ENCODE measurements around the gene PREX1. TPM values are rescaled to one million over a fixed set of nuclear protein-coding genes. Genes with fewer than 3 reads are reported as not detected.

PREX1 gene
- total RNA-seq, 1 donor from 2014 or later = 235 TPM

DNA sequence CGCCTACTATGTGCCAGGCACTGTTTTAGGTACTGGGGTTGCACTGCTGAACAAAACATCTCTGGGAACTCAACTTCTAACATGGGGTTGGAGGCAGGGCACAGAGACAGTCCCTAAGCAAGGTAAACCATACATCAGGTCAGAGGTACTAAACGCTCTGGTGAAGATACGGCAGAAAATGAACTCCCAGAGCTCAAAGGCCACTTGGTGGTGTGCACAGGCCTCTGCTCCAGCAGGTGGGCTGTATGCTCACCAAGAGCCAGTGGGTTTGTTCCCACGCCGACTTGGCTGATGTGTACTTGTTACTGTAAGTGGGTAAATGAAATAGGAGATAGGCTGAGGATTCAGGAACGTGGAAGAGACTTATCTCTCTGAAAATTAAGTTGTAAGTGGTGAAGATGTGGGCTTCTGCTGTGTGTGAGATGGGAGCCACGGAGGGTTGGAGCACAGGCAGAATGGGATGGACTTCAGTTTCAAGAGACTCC is 133.4 kb downstream of the PREX1 start:
- no peak overlapping the region for H3K4me3 Mint-ChIP-seq (ENCODE audit: unreplicated experiment)
- peaks cover 9% of the 10 kb centered on the region for H3K4me1 Mint-ChIP-seq (ENCODE audit: low read depth, unreplicated experiment)
- H3K27me3 Mint-ChIP-seq (ENCODE audit: unreplicated experiment) = peaks cover 9% of the 10 kb centered on the region
- TF ChIP-seq, protein P1, sequence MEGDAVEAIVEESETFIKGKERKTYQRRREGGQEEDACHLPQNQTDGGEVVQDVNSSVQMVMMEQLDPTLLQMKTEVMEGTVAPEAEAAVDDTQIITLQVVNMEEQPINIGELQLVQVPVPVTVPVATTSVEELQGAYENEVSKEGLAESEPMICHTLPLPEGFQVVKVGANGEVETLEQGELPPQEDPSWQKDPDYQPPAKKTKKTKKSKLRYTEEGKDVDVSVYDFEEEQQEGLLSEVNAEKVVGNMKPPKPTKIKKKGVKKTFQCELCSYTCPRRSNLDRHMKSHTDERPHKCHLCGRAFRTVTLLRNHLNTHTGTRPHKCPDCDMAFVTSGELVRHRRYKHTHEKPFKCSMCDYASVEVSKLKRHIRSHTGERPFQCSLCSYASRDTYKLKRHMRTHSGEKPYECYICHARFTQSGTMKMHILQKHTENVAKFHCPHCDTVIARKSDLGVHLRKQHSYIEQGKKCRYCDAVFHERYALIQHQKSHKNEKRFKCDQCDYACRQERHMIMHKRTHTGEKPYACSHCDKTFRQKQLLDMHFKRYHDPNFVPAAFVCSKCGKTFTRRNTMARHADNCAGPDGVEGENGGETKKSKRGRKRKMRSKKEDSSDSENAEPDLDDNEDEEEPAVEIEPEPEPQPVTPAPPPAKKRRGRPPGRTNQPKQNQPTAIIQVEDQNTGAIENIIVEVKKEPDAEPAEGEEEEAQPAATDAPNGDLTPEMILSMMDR (IDR thresholded peaks at IDR 0.05; ENCODE audit: partially characterized antibody, unreplicated experiment) = no peak
- no peak overlapping the region for H3K27ac Mint-ChIP-seq (ENCODE audit: unreplicated experiment)
- H3K36me3 Mint-ChIP-seq (ENCODE audit: unreplicated experiment) = peaks cover 28% of the 10 kb centered on the region
- H3K9me3 Mint-ChIP-seq (ENCODE audit: unreplicated experiment) = peaks cover 26% of the 10 kb centered on the region
- no peak for DNase-seq

DNA sequence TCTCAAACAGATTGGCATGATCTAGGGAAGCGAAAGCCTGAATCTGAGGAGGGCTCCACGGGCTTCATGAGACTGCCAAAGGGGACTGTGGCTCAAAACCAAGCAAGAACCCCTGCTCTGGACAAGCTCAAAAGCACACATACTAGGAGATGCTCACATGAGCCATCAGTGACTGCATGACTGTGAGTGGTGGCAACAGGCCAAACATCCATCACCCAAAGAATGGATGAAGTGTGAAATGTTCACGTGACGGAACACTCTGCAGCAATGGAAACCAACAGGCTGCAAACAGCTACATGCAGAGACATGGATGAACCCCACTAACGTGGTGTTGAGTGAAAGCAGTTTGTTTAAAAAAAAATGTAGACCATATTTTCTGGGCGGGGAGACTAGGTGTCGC is 136.3 kb downstream of the PREX1 start:
- peaks cover 31% of the 10 kb centered on the region for H3K36me3 Mint-ChIP-seq (ENCODE audit: unreplicated experiment)
- H3K9me3 Mint-ChIP-seq (ENCODE audit: unreplicated experiment) = peaks cover 20% of the 10 kb centered on the region
- peaks cover 19% of the 10 kb centered on the region for H3K27me3 Mint-ChIP-seq (ENCODE audit: unreplicated experiment)
- no peak overlapping the region for H3K27ac Mint-ChIP-seq (ENCODE audit: unreplicated experiment)
- TF ChIP-seq, protein P1 (IDR thresholded peaks at IDR 0.05; ENCODE audit: partially characterized antibody, unreplicated experiment) = no peak
- H3K4me1 Mint-ChIP-seq (ENCODE audit: low read depth, unreplicated experiment) = peaks cover 19% of the 10 kb centered on the region
- no peak for DNase-seq
- H3K4me3 Mint-ChIP-seq (ENCODE audit: unreplicated experiment) = no peak overlapping the region

DNA sequence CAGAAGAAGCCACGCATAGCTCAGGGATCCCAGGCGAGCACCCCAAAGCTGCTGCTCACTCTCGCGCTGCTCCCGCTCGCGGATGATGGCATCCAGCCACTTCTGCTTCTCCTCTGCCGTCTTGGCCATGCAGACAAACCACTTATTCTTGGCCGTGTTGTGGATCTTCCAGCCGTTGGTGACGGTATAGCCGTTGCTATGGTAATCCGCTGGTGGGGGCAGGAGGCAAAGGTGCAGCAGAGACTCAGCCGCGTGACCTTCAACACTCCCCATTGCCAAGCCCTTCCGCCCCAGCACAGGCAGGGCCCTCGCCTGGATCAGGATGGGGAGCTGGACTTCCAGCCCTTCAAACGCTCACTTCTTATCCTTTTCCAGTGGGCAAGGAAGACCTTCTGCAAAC is 136.9 kb downstream of the PREX1 start:
- TF ChIP-seq, protein P1 (IDR thresholded peaks at IDR 0.05; ENCODE audit: partially characterized antibody, unreplicated experiment) = no peak
- Mint-ChIP-seq H3K36me3 (ENCODE audit: unreplicated experiment) (peaks cover 26% of the 10 kb centered on the region), H3K9me3 (ENCODE audit: unreplicated experiment) (peaks cover 14% of the 10 kb centered on the region), H3K4me3 (ENCODE audit: unreplicated experiment) (no peak overlapping the region), H3K27ac (ENCODE audit: unreplicated experiment) (no peak overlapping the region), H3K4me1 (ENCODE audit: low read depth, unreplicated experiment) (peaks cover 21% of the 10 kb centered on the region), H3K27me3 (ENCODE audit: unreplicated experiment) (peaks cover 19% of the 10 kb centered on the region)
- no peak for DNase-seq

DNA sequence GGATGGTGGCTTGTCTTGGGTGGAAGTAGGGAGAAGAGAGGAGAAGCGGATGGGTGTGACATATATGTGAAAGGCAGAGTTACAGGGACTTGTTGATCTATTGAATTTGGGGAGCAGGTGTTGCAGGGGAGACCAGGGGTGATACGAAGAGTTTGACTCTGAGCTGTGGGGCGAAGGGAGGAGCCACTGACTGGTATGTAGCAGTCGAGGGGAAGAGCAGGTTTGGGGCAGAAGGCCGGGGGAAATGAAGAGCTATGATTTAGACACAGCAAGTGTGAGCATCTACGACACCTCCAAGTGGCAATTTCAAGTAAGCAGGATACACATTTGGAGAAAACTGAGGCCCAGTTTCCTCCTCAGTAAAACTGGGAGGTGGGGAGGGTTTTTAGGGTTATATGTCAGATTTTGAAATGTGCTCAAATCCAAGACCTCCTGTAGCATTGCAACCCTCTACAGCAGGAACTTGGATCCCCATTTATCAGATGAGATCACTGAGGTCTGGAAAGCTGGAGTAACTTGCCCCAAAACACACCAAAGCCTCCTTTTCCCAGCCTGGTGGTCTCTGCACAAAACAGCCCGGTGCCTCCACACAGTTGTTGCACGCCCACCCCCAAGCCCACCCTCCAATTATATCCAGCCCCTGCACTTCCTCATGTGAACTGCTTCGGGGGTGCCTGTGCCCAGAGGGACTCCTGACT is 137.8 kb downstream of the PREX1 start:
- Mint-ChIP-seq H3K36me3 (ENCODE audit: unreplicated experiment) (peaks cover 26% of the 10 kb centered on the region), H3K4me1 (ENCODE audit: low read depth, unreplicated experiment) (peaks cover 28% of the 10 kb centered on the region), H3K27ac (ENCODE audit: unreplicated experiment) (no peak overlapping the region), H3K4me3 (ENCODE audit: unreplicated experiment) (no peak overlapping the region), H3K9me3 (ENCODE audit: unreplicated experiment) (peaks cover 13% of the 10 kb centered on the region), H3K27me3 (ENCODE audit: unreplicated experiment) (peaks cover 19% of the 10 kb centered on the region)
- TF ChIP-seq, protein P1 (IDR thresholded peaks at IDR 0.05; ENCODE audit: partially characterized antibody, unreplicated experiment) = no peak
- no peak for DNase-seq

DNA sequence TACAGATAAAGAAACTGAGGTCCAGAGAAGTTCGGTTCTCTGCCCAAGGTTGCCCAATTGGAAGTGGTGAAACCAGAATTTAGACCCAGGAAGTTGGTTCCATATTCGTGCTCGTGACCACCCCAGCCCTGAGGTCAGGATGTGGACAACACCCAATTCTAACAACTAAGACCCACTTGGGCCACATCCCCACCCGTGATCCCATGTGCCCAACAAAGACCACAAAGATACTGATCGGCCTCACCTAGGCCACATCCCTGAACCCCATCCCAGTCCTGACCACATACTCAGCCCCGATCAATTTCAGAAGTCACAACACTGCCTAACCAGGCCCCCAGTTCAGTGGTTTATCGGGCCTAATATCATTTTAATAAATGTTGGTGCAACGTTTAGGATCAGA is 138.4 kb downstream of the PREX1 start:
- H3K4me1 Mint-ChIP-seq (ENCODE audit: low read depth, unreplicated experiment) = peaks cover 34% of the 10 kb centered on the region
- H3K36me3 Mint-ChIP-seq (ENCODE audit: unreplicated experiment) = peaks cover 23% of the 10 kb centered on the region
- H3K9me3 Mint-ChIP-seq (ENCODE audit: unreplicated experiment) = peaks cover 15% of the 10 kb centered on the region
- H3K27me3 Mint-ChIP-seq (ENCODE audit: unreplicated experiment) = peaks cover 21% of the 10 kb centered on the region
- no peak overlapping the region for H3K4me3 Mint-ChIP-seq (ENCODE audit: unreplicated experiment)
- DNase-seq = no peak
- peak overlapping the region; percentile 66 for H3K27ac Mint-ChIP-seq (ENCODE audit: unreplicated experiment)
- TF ChIP-seq, protein P1 (IDR thresholded peaks at IDR 0.05; ENCODE audit: partially characterized antibody, unreplicated experiment) = no peak
